Stomach (tissue), 4 donors: ENCODE data around the gene HGD.

Experiments used
- POLR2A ChIP-seq, 4 donors: fragments of 450-650 bp; IDR thresholded peaks; one replicate each; pipeline ENCODE4 v1.6.1; 2016; ENCODE audit warnings: antibody characterized with exemption in 4 of 4, control low read depth in 2 of 4, mild to moderate bottlenecking in 1 of 4, moderate library complexity in 1 of 4
- POLR2AphosphoS5 ChIP-seq, 3 donors: sonication (generic); formaldehyde crosslinking; IDR thresholded peaks; one replicate each; pipeline ENCODE4 v1.6.1; 2016; ENCODE audit warnings: antibody characterized with exemption in 3 of 3
- TF ChIP-seq, protein P1 (sequence below), 7 experiments: fragments of 450-650 bp in 4 of 7; fragments of 200-600 bp in 3 of 7; sonication (generic) in 3 of 7; IDR thresholded peaks; one replicate each; pipeline ENCODE4 v1.5.1; 2016 to 2019; ENCODE audit warnings: antibody characterized with exemption in 7 of 7, control low read depth in 2 of 7, mild to moderate bottlenecking in 1 of 7

DNA sequence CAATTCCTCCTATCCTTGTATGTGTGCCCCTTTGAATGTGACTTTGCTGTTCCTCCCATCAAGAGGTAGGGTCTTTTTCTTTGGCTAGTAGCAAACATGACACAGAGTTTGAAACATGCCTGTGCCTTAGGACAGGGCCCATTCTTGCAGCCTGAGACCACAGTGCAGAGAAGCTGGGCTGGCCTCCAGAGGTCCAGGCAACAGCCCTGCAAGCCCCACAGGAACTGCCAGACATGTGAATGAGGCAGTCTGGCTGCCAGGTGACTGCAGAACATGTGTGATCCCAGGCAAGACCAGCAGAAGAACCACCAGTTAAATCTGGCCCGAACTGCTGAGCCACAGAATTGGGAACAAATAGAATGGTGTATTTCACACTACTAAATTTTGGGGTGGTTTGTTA is 1.2 kb upstream of the HGD start:
- TF ChIP-seq, protein P1, sequence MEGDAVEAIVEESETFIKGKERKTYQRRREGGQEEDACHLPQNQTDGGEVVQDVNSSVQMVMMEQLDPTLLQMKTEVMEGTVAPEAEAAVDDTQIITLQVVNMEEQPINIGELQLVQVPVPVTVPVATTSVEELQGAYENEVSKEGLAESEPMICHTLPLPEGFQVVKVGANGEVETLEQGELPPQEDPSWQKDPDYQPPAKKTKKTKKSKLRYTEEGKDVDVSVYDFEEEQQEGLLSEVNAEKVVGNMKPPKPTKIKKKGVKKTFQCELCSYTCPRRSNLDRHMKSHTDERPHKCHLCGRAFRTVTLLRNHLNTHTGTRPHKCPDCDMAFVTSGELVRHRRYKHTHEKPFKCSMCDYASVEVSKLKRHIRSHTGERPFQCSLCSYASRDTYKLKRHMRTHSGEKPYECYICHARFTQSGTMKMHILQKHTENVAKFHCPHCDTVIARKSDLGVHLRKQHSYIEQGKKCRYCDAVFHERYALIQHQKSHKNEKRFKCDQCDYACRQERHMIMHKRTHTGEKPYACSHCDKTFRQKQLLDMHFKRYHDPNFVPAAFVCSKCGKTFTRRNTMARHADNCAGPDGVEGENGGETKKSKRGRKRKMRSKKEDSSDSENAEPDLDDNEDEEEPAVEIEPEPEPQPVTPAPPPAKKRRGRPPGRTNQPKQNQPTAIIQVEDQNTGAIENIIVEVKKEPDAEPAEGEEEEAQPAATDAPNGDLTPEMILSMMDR (IDR thresholded peaks at IDR 0.05): no peak
- TF ChIP-seq POLR2A (IDR thresholded peaks at IDR 0.05): no peak
- TF ChIP-seq POLR2AphosphoS5 (IDR thresholded peaks at IDR 0.05): no peak
